ENCODE data around the gene LIMK1.

DNA sequence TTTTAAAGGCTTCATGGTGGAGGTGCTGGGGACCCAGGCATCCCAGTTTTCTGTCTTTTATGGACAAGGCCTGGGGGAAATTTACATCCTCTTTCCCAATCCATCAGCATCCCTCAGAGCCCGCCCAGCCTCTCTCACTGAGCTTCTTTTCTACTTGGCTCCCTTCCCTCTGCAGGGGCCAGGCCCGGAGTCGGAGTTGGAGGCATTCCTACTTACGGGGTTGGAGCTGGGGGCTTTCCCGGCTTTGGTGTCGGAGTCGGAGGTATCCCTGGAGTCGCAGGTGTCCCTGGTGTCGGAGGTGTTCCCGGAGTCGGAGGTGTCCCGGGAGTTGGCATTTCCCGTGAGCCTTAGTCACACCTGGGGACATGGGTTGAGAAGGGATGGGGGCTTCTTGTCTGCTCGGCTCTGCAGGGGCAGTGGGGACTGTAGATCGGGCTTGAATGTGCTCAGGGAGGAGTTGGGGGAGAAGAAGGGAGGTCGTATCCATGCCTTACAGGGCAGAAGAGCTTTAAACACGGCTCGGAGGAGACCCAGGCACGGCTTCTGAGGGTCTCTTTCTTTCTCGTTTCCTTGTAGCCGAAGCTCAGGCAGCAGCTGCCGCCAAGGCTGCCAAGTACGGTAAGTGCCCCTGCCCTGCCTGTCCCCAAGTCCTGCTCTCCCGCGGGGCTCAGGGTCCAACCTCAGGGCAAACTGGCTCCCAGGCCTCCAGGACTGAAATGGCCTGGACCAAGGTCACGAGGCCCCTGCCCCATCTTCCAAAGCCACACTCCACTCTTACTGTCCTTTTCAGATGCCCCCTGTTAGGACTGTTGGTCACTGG is 27.3 kb upstream of the LIMK1 start:
- TF ChIP-seq, protein P1, sequence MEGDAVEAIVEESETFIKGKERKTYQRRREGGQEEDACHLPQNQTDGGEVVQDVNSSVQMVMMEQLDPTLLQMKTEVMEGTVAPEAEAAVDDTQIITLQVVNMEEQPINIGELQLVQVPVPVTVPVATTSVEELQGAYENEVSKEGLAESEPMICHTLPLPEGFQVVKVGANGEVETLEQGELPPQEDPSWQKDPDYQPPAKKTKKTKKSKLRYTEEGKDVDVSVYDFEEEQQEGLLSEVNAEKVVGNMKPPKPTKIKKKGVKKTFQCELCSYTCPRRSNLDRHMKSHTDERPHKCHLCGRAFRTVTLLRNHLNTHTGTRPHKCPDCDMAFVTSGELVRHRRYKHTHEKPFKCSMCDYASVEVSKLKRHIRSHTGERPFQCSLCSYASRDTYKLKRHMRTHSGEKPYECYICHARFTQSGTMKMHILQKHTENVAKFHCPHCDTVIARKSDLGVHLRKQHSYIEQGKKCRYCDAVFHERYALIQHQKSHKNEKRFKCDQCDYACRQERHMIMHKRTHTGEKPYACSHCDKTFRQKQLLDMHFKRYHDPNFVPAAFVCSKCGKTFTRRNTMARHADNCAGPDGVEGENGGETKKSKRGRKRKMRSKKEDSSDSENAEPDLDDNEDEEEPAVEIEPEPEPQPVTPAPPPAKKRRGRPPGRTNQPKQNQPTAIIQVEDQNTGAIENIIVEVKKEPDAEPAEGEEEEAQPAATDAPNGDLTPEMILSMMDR (IDR thresholded peaks at IDR 0.05; ENCODE audit: poor library complexity), result no peak
- no peak for TF ChIP-seq EZH2phosphoT487 (IDR thresholded peaks at IDR 0.05; ENCODE audit: low read depth, severe bottlenecking, unreplicated experiment)
